GM21723 (cell line): ENCODE measurements around the gene SLC9A1.
A peak's percentile ranks its signal among the peaks of the same experiment; 100 is the strongest.
"Not testable (repeated sequence)": the region's sequence is repeated elsewhere in the genome, so short reads cannot be mapped to it uniquely, and the experiment has no call there.

ENCODE experiments used
- ATAC-seq: cut with Tn5 transposase; IDR thresholded peaks from one replicate; pipeline ENCODE4 v1.9.1; 2021; ENCODE audit warnings: mild to moderate bottlenecking, moderate library complexity; ENCODE audit not compliant: unreplicated experiment

The SLC9A1 gene

GRCh38 chr1:27135541-27136235 lies 19.2 kb downstream of the SLC9A1 start:
- ATAC-seq = no peak

- peak; percentile 61 for ATAC-seq
These were observed 20.9 kb downstream of the SLC9A1 start for GRCh38 chr1:27133991-27134390.

- no peak for ATAC-seq
These were observed 21.8 kb downstream of the SLC9A1 start for GRCh38 chr1:27133158-27133557.

- no peak for ATAC-seq
These were observed 22.3 kb downstream of the SLC9A1 start for GRCh38 chr1:27132624-27133023.

- ATAC-seq = no peak
These were observed 22.8 kb downstream of the SLC9A1 start for GRCh38 chr1:27132147-27132546.

GRCh38 chr1:27130798-27131197 lies 24.1 kb downstream of the SLC9A1 start:
- no peak for ATAC-seq

GRCh38 chr1:27129225-27129624 lies 25.7 kb downstream of the SLC9A1 start:
- no peak for ATAC-seq

GRCh38 chr1:27127419-27127818 lies 27.5 kb downstream of the SLC9A1 start:
- ATAC-seq = no peak

GRCh38 chr1:27126391-27126790 lies 28.5 kb downstream of the SLC9A1 start:
- ATAC-seq = no peak

GRCh38 chr1:27125125-27125524 lies 29.8 kb downstream of the SLC9A1 start:
- ATAC-seq = not testable (repeated sequence)

- no peak for ATAC-seq
These were observed 30.5 kb downstream of the SLC9A1 start for GRCh38 chr1:27124405-27124804.

- no peak for ATAC-seq
These were observed 32.3 kb downstream of the SLC9A1 start for GRCh38 chr1:27122652-27123051.

GRCh38 chr1:27120854-27121253 lies 34.1 kb downstream of the SLC9A1 start:
- no peak for ATAC-seq

GRCh38 chr1:27118440-27118689 lies 36.6 kb downstream of the SLC9A1 start:
- no peak for ATAC-seq

GRCh38 chr1:27117733-27118439 lies 37.0 kb downstream of the SLC9A1 start:
- no peak for ATAC-seq

GRCh38 chr1:27116697-27117096 lies 38.2 kb downstream of the SLC9A1 start:
- no peak for ATAC-seq

- ATAC-seq = no peak
These were observed 38.7 kb downstream of the SLC9A1 start for GRCh38 chr1:27116232-27116631.

GRCh38 chr1:27114546-27114945 lies 40.4 kb downstream of the SLC9A1 start:
- no peak for ATAC-seq

- no peak for ATAC-seq
These were observed 41.1 kb downstream of the SLC9A1 start for GRCh38 chr1:27113861-27114260.

- peak; percentile 90 for ATAC-seq
These were observed 43.0 kb downstream of the SLC9A1 start for GRCh38 chr1:27111626-27112573.

- no peak for ATAC-seq
These were observed 45.7 kb downstream of the SLC9A1 start for GRCh38 chr1:27109103-27109822.
